Astrocyte (in vitro differentiated cells and primary cell): ENCODE results near the gene RNF144A.

Experiments used
- EZH2 ChIP-seq: IDR thresholded peaks from 2 replicates; pipeline ENCODE4 v1.6.1; 2012; ENCODE audit warnings: mild to moderate bottlenecking, low read length, inconsistent platforms; ENCODE audit not compliant: insufficient read depth
- TF ChIP-seq, protein P1 (sequence below): IDR thresholded peaks from 2 replicates; pipeline ENCODE4 v1.5.1; 2011; ENCODE audit warnings: low read depth, mild to moderate bottlenecking, inconsistent platforms, low read length, moderate library complexity; ENCODE audit not compliant: insufficient read depth

DNA sequence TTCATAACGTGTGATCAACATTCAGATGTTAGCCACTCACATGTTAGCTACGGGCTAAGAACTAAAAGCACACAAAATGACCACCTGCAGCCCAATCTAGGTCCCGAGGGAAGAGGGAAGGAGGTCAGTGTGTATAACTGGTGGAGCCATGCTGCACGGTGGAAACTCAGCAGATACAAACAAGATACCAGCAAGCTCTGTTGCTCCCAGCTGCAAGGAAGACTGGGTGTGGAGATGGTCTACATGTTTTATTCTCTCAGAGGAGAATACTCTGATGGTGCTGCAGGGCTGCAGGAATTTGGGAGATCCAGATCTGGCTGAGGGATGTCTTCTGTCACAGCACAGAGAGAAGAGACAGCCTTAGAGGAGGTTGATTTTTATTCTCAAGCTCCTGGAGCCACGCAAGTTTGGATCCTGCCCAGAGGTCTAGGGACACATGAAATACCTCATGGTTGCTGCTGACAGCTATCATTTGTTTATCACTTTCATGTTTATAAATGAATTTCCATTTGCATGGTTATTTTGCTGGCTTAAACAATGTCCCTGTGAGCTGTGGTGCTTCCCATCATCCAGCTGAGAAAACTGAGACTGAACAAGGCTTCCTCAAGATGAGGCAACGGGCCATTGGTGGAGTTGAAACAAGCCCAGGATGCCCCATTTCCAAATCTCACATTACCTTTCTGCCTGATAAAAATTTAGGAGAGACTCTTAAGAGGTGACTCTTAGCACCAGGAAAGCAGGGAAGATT lies 30.9 kb downstream of the RNF144A start:
- TF ChIP-seq, protein P1, sequence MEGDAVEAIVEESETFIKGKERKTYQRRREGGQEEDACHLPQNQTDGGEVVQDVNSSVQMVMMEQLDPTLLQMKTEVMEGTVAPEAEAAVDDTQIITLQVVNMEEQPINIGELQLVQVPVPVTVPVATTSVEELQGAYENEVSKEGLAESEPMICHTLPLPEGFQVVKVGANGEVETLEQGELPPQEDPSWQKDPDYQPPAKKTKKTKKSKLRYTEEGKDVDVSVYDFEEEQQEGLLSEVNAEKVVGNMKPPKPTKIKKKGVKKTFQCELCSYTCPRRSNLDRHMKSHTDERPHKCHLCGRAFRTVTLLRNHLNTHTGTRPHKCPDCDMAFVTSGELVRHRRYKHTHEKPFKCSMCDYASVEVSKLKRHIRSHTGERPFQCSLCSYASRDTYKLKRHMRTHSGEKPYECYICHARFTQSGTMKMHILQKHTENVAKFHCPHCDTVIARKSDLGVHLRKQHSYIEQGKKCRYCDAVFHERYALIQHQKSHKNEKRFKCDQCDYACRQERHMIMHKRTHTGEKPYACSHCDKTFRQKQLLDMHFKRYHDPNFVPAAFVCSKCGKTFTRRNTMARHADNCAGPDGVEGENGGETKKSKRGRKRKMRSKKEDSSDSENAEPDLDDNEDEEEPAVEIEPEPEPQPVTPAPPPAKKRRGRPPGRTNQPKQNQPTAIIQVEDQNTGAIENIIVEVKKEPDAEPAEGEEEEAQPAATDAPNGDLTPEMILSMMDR = no peak
- TF ChIP-seq EZH2 = no peak
